Measurements from ENCODE around the gene DCUN1D3. TPM values are rescaled to one million over a fixed set of nuclear protein-coding genes. Genes with fewer than 3 reads are reported as not detected.

Gene DCUN1D3
- total and polyA plus RNA-seq, 2 donors (not counting 3 experiments of a cell fraction or from before 2014, with no cell fraction given), result 10.4 to 35.0 TPM

GRCh38 chr16:20847550-20847949 is 52.6 kb downstream of the DCUN1D3 start:
- H3K36me3 ChIP-seq (ENCODE audit: control insufficient read depth in 2 of 2, extremely low read depth in 1 of 2, insufficient read depth in 2 of 2, low read length in 2 of 2), result peaks cover 0 to 6% of the 10 kb centered on the region in 2 experiments
- H3K79me2 ChIP-seq (ENCODE audit: control insufficient read depth, insufficient read depth, low read length), result no peaks in the 10 kb centered on the region
- intact Hi-C loops (cut with micrococcal nuclease), result no loop called here
- DNase-seq (ENCODE audit: low read depth, low spot score) (no peak), FAIRE-seq (no peak)
- no peaks in the 10 kb centered on the region for H3K27me3 ChIP-seq (ENCODE audit: control insufficient read depth in 2 of 2, insufficient read depth in 2 of 2, low read length in 2 of 2)
- H3K27ac ChIP-seq (ENCODE audit: insufficient read depth, low read depth, low read length), result no peak overlapping the region
- no peak for TF ChIP-seq POLR2A (IDR thresholded peaks at IDR 0.05; ENCODE audit: low read depth, low read length)
- TF ChIP-seq, protein P1, sequence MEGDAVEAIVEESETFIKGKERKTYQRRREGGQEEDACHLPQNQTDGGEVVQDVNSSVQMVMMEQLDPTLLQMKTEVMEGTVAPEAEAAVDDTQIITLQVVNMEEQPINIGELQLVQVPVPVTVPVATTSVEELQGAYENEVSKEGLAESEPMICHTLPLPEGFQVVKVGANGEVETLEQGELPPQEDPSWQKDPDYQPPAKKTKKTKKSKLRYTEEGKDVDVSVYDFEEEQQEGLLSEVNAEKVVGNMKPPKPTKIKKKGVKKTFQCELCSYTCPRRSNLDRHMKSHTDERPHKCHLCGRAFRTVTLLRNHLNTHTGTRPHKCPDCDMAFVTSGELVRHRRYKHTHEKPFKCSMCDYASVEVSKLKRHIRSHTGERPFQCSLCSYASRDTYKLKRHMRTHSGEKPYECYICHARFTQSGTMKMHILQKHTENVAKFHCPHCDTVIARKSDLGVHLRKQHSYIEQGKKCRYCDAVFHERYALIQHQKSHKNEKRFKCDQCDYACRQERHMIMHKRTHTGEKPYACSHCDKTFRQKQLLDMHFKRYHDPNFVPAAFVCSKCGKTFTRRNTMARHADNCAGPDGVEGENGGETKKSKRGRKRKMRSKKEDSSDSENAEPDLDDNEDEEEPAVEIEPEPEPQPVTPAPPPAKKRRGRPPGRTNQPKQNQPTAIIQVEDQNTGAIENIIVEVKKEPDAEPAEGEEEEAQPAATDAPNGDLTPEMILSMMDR (IDR thresholded peaks at IDR 0.05; ENCODE audit: extremely low read depth in 1 of 2, insufficient read depth in 1 of 2, low read depth in 1 of 2, low read length in 2 of 2), result no peak
- no peak for TF ChIP-seq EZH2 (IDR thresholded peaks at IDR 0.05; ENCODE audit: borderline replicate concordance, low read depth, low read length, severe bottlenecking)
- no peak for TF ChIP-seq JUN (IDR thresholded peaks at IDR 0.05; ENCODE audit: borderline replicate concordance, insufficient read depth, insufficient read length, low read depth)
- TF ChIP-seq FOS (IDR thresholded peaks at IDR 0.05; ENCODE audit: borderline replicate concordance, insufficient read depth, low read length), result no peak
- TF ChIP-seq POLR2AphosphoS5 (IDR thresholded peaks at IDR 0.05; ENCODE audit: insufficient read depth, low read depth, low read length), result no peak
- no peak for TF ChIP-seq GATA2 (IDR thresholded peaks at IDR 0.05; ENCODE audit: insufficient read depth, insufficient read length, low read depth, low read length)
- TF ChIP-seq MYC (IDR thresholded peaks at IDR 0.05; ENCODE audit: low read depth, low read length), result no peak
- TF ChIP-seq MAX (IDR thresholded peaks at IDR 0.05; ENCODE audit: insufficient read depth, insufficient read length), result no peak
- POLR2A ChIA-PET, result no interaction called here
- no peak overlapping the region for H2AFZ ChIP-seq (ENCODE audit: low read depth, low read length)
- H3K4me2 ChIP-seq (ENCODE audit: insufficient read depth, low read length), result no peak overlapping the region
- H3K9me3 ChIP-seq (replicated peaks; ENCODE audit: control insufficient read depth, insufficient read depth, low read length), result no peaks in the 10 kb centered on the region
- dilution Hi-C loops (cut with MboI; ENCODE audit: extremely low pct_ligation_motif_present, low sequenced_read_pairs), result no loop called here
- peaks cover 24% of the 10 kb centered on the region for H3K4me1 ChIP-seq (ENCODE audit: control insufficient read depth, extremely low read depth, insufficient read depth, low read length)
- no TSS peak for BruUV-seq (replicated peaks)
- no peak overlapping the region for H3K4me3 ChIP-seq (replicated peaks in 1 of 3; ENCODE audit: insufficient read depth in 1 of 3, low read depth in 1 of 3, low read length in 3 of 3)
- CTCF ChIA-PET, result interaction anchor here (1.0 to 1.9 kb wide), 5 partner anchors 20 to 309 kb away, joined by 3 to 19 read pairs (median 5); partner anchors contain the start of genes ERI2 and REXO5
- no peaks in the 10 kb centered on the region for H3K9me1 ChIP-seq (replicated peaks; ENCODE audit: control insufficient read depth, extremely low read depth, insufficient read depth, low read length)
- H4K20me1 ChIP-seq (replicated peaks; ENCODE audit: control insufficient read depth, extremely low read depth, insufficient read depth, low read length), result no peaks in the 10 kb centered on the region
- no peak overlapping the region for H3K9ac ChIP-seq (replicated peaks; ENCODE audit: extremely low read depth, insufficient read depth, low read length)

Data from endothelial cell of umbilical vein (primary cell).